ENCODE measurements around the gene M1AP.

M1AP gene

DNA sequence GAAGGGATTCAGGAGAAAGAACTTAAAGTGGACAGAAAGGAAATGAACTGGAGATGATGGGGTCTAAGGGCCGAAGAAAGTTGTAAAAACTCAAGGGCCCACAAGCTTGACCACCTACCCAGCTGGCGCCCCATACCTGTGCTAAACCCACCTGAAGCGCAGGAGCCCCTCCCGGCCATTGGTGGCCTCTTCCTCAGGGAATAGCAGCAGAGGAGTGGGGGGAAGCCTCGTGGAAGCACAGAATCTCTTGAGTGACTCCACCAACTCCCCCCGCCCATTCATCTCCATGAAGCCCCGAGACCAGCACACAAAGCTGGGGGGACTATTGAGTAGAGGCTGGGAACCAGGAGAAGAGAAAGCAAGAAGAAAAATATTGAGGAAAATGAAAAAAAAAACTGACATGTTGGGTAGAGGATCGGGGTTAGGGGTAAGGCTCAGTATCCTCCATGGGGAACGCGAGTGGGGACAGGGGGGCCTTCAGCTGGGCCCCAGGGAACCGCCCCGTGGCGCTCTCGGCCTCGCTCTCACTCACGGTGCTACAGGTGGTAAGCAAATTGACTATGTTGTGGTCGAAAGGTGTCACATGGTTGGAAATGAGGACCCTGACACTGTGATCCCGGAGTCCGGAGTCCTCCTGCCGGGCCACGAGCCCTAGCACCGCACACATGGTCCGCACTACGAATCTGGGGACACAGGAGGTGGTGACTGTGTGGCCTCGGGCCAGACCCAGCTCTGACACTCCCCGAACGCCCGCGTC, 119.4 kb downstream of the M1AP start:
- no peak for DNase-seq (ENCODE audit: extremely low read depth, low read depth)

GRCh38 chr2:74527741-74528140, 120.4 kb downstream of the M1AP start:
- no peak for DNase-seq (ENCODE audit: extremely low read depth, low read depth)
- TF ChIP-seq CTCF (IDR thresholded peaks at IDR 0.05; ENCODE audit: low read depth, low read length): no peak

More for the DNA sequence above, 119.4 kb downstream of the M1AP start:
- TF ChIP-seq CTCF (IDR thresholded peaks at IDR 0.05; ENCODE audit: low read depth, low read length): no peak

GRCh38 chr2:74526649-74527230, 121.4 kb downstream of the M1AP start:
- DNase-seq (ENCODE audit: extremely low read depth, low read depth): no peak
- TF ChIP-seq CTCF (IDR thresholded peaks at IDR 0.05; ENCODE audit: low read depth, low read length): no peak

- DNase-seq (ENCODE audit: extremely low read depth, low read depth): no peak
- no peak for TF ChIP-seq CTCF (IDR thresholded peaks at IDR 0.05; ENCODE audit: low read depth, low read length)
These were observed 122.1 kb downstream of the M1AP start, which contains the start of gene DQX1 for GRCh38 chr2:74525717-74526648. Gene DQX1, minus strand, starts transcription at chr2:74526231. Its CDS starts 502 bp downstream, at chr2:74525729.

DNA sequence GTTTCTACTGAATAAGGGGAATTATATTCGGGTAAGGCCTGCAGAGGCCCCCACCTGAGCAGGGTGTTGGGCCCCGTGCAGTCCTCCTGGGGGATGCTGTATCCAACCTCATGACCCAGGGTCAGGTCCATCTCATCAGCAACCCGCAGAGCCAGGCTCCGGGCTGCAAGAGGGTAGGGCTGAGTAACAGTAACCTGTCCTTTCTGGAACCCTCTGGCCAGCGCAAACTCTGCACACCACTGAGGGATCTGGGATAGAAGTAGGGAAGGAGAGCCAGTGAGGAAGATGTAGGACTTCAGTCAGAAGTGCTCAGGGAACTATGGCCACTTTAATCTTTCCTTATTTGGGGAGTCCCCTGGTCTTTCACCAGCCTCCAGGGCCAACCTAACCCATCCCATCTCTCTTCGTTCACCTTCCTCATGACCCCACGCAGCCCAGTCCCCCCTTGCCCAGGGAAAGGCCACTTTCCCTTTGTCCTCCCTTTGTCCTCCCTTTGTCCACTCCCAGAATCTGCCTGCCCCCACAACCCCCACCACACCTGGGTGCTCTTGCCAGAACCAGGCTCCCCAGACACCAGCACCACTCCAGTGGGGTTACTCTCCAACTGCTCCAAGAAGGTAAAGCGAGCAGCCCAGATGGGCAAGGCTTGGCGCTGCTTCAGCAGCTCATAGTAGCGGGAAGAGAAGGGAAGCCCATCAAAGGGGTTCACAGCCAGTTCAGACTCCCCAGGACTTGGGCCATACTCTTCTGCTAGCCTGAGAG, 123.0 kb downstream of the M1AP start:
- TF ChIP-seq CTCF (IDR thresholded peaks at IDR 0.05; ENCODE audit: low read depth, low read length): no peak
- DNase-seq (ENCODE audit: extremely low read depth, low read depth): no peak

- DNase-seq (ENCODE audit: extremely low read depth, low read depth): no peak
- no peak for TF ChIP-seq CTCF (IDR thresholded peaks at IDR 0.05; ENCODE audit: low read depth, low read length)
These were observed 124.1 kb downstream of the M1AP start for GRCh38 chr2:74524005-74524404.

All from AG09319 (cell line).